Muscle layer of colon (tissue), 2 donors: ENCODE data around the gene BEGAIN.

ENCODE experiments used
- H3K27ac ChIP-seq: one replicate; pipeline ENCODE4 v1.7.0; 2013; ENCODE audit warnings: low read depth, mild to moderate bottlenecking, low read length, moderate library complexity
- H3K27me3 ChIP-seq, 2 donors: one replicate each; pipeline ENCODE4 v1.7.0; 2013; ENCODE audit warnings: low read length in 2 of 2, mild to moderate bottlenecking in 2 of 2; ENCODE audit not compliant: insufficient read depth in 2 of 2, control insufficient read depth in 1 of 2
- H3K36me3 ChIP-seq: one replicate; pipeline ENCODE4 v1.7.0; 2013; ENCODE audit warnings: mild to moderate bottlenecking, low read length; ENCODE audit not compliant: insufficient read depth
- H3K4me1 ChIP-seq: one replicate; pipeline ENCODE4 v1.7.0; 2013; ENCODE audit warnings: mild to moderate bottlenecking, low read length; ENCODE audit not compliant: insufficient read depth
- H3K4me3 ChIP-seq, 2 donors: one replicate each; pipeline ENCODE4 v1.7.0; 2013; ENCODE audit warnings: low read length in 2 of 2, low read depth in 1 of 2, mild to moderate bottlenecking in 1 of 2, moderate library complexity in 1 of 2
- H3K9ac ChIP-seq: one replicate; pipeline ENCODE4 v1.7.0; 2013; ENCODE audit warnings: low read length
- H3K9me3 ChIP-seq: one replicate; pipeline ENCODE4 v1.7.0; 2013; ENCODE audit warnings: mild to moderate bottlenecking, low read length
- donor health status: abdominal sarcoma.
- donor health status: Adenocarcinoma of cecum.

Gene BEGAIN

DNA sequence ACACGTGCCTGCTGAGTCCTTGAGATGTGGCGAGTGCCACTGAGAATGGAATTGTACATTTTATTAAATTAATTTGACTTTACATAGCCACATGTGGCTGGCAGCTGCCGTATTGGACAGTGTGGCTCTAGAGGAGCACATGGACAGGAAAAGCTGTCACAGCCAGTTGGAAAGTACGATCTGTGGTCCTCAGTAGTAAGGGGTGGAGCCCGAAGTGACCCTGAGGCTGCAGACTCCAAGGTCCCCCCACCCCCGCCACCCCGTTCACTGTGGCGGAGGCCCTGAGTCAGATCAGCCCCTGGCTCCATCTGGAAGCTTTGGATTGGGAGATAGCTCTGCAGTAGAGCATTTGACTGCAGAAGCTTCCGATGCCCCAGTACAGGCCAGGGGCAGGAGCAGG is 25.8 kb upstream of the BEGAIN start:
- Histone ChIP-seq H3K9ac (no peak overlapping the region), H3K4me3 (no peak overlapping the region), H3K4me1 (no peaks in the 10 kb centered on the region), H3K27ac (no peak overlapping the region), H3K9me3 (no peaks in the 10 kb centered on the region), H3K27me3 (peaks cover 0 to 7% of the 10 kb centered on the region in 2 donors), H3K36me3 (no peaks in the 10 kb centered on the region)

DNA sequence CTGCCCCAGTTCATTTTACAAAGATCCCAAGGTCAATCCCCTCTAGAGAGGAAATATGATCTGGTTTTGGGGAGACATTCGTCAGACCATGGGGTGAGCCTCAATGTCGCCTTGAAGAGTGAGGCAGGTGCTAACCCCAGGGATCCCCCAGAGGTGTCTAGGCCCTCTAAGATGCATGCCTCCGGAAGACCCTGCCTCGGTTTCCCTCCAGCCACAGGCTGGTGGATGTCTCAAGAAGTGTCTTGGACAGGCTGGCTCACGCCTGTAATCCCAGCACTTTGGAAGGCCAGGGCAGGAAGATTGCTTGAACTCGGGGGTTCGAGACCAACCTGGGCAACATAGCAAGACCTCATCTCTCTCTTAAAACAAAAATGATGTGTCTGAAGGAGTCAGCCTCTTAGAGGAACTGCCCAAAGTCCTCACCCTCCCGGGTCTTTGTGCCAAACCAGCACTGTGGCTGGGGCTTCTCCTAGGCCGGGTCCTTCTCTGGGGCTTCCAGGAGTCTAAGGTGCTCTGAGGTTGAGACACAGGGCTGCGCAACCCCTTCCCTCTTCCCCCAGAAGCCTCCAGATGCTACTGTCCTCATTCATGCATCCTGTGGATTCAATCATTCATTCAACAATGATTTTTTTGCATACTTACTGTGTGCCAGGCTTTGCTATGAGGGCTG is 24.7 kb upstream of the BEGAIN start:
- no peak overlapping the region for H3K27ac ChIP-seq
- peaks cover 0 to 11% of the 10 kb centered on the region in 2 donors for H3K27me3 ChIP-seq
- H3K9ac ChIP-seq = no peak overlapping the region
- no peaks in the 10 kb centered on the region for H3K36me3 ChIP-seq
- H3K4me3 ChIP-seq = no peak overlapping the region
- H3K4me1 ChIP-seq = no peaks in the 10 kb centered on the region
- H3K9me3 ChIP-seq = no peaks in the 10 kb centered on the region

DNA sequence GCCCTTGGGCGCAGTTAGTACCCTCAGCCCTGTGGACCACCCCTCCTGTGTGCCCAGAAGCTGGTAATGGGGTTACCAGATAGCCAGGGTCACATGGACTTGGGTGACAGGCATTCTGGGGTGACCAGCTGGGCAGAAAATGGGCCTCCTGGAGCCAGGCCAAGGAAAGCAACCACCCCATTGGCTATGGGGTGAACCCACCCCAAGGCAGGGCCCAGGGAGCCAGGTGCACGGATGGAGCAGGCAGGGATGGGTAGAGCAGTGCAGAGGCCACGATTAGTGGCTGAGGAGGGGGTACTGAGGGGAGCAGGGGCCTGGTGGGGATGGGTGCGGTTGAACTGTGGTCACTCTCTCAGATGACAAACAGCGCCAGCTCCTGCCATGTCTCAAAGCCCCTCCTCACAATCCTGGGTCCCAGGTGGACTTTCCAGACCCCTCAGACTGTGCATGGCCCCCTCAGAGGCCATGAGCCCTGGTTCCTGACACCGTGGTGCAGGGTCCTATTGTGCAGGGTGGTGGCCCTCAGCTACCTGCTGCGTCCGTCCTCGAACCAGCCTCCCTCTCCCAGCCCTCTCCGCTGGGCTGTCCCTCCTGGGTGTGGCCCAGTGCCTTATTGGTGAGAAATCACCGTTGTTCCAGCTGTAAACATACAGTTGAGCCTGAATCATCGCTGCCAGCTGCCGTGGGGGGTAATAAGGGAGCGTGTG is 23.4 kb upstream of the BEGAIN start:
- no peak overlapping the region for H3K9ac ChIP-seq
- no peaks in the 10 kb centered on the region for H3K4me1 ChIP-seq
- no peak overlapping the region for H3K4me3 ChIP-seq
- H3K27ac ChIP-seq = no peak overlapping the region
- peaks cover 0 to 11% of the 10 kb centered on the region in 2 donors for H3K27me3 ChIP-seq
- H3K9me3 ChIP-seq = no peaks in the 10 kb centered on the region
- H3K36me3 ChIP-seq = no peaks in the 10 kb centered on the region

DNA sequence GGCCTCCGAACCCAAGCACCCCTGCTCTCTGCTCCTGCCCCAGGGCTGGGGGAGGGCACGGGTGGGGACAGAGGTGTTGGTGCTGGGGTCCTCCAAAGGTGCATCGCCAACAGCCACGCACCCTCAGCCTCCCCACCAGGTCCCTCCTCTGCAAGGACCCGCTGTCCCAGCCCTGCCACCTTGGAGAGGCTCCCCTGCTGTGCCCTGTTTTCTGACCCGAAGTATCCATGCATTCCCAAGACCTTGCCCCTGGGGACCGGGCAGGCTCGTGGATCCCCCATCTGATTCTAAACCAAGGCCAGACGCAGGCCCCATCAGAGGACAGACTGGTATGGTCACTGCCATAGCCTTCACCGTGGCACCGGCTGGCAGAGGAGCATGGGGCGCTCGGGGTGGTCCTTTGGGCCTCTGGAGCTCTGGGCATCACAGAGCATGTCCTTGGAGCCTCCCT is 22.7 kb upstream of the BEGAIN start:
- Histone ChIP-seq H3K9me3 (no peaks in the 10 kb centered on the region), H3K27me3 (peaks cover 0 to 13% of the 10 kb centered on the region in 2 donors), H3K27ac (no peak overlapping the region), H3K36me3 (no peaks in the 10 kb centered on the region), H3K4me3 (no peak overlapping the region), H3K9ac (no peak overlapping the region), H3K4me1 (no peaks in the 10 kb centered on the region)

DNA sequence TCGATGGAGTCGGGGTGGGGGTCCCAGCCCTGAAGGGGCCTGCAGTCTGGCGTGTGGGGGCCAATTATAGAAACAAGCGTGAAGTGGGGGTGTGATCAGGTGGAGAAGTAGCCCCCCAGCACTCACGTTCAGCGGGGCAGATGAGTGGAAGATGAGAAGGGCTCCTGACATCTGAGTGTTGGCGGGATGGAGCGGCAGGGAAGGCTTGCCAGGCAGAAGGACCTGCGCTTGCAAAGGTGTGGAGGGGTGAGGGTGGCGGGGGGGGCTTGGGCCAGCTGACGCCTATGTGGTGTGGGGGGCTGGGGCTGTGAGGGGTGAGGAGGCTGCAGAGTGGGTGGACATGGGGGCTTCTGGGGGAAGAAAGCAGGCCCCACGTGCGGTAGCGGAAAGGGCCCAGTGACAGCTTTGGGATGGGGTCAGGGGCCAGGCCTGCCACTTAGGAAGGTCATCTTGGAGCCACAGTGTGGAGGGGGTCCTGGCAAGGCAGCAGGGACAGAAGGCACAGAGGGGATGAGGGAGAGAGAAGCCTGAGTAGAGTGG is 22.2 kb upstream of the BEGAIN start:
- Histone ChIP-seq H3K27ac (no peak overlapping the region), H3K4me3 (no peak overlapping the region), H3K27me3 (peaks cover 0 to 14% of the 10 kb centered on the region in 2 donors), H3K9ac (no peak overlapping the region), H3K36me3 (no peaks in the 10 kb centered on the region), H3K9me3 (no peaks in the 10 kb centered on the region), H3K4me1 (no peaks in the 10 kb centered on the region)

DNA sequence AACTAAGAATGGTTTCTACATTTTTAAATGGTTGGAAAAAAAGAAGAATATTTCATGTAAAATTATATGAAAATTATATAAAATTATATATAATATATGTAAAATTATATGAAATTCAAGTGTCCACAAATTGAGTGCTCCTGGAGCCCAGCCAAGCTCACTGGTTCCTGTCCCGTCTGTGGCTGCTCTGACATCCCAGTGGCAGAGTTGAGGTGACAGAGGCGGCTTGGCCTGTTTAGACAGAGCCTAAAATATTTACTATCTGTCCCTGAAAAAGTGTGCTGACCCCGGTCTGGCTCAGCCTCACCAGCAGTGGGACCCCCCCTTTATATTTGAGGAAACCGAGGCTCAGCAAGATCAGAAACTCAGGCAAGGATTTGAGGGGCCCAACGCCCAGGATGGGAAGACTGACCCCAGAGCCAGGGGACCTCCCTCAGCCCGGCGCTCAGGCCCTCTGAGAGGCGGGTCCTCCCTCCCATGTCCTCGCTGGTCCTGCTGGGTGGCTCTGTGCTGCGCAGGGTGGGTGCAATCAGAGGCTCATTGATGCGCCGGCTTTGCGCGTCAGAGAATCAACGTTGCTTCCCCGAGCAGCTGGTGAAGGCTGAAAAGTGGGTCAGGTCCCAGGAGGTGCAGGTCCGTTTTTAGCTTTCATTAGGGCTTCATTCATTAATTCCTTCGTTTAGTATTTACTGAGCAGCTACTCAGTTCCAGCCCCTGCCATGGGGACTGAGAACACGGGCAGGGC is 21.5 kb upstream of the BEGAIN start:
- Histone ChIP-seq H3K9me3 (no peaks in the 10 kb centered on the region), H3K4me3 (no peak overlapping the region), H3K36me3 (no peaks in the 10 kb centered on the region), H3K9ac (no peak overlapping the region), H3K4me1 (no peaks in the 10 kb centered on the region), H3K27ac (no peak overlapping the region), H3K27me3 (peaks cover 0 to 14% of the 10 kb centered on the region in 2 donors)

DNA sequence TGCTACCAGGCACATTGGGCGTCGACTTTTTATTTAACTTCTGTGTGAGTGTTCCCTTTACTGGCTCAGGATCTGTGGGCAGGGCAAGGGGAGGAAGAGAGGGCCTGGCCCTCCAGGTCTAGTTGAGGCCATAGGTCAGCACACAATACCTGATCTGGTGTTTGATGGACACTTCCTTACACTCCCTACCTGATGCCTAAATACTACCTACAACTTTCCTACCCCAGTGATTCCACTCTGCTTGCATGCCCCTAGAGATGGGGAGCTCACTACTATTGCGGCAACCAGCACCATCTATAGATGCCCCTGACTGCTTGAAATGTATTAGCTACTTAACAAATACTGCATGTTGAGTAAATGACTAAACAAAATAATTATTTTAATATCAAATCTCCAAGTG is 20.8 kb upstream of the BEGAIN start:
- Histone ChIP-seq H3K9me3 (no peaks in the 10 kb centered on the region), H3K27ac (no peak overlapping the region), H3K4me3 (no peak overlapping the region), H3K36me3 (no peaks in the 10 kb centered on the region), H3K9ac (no peak overlapping the region), H3K27me3 (peaks cover 0 to 14% of the 10 kb centered on the region in 2 donors), H3K4me1 (no peaks in the 10 kb centered on the region)

DNA sequence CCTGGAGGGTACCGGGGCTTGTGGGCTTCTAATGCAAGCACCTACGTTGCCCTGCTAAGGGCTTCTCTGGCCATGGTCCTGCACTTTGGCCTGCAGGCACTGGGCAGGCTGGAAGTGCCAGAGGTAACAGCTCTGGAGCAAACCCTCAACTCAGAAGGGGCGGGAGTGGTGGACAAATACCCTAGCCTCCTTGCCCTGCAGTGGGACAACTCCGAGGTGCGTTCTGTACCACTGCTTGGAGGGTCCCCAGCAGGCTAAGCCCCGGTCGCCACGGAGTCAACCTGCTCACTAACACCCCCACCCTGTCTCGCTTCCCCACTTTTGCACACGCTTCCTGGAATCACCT is 20.4 kb upstream of the BEGAIN start:
- no peaks in the 10 kb centered on the region for H3K36me3 ChIP-seq
- H3K27ac ChIP-seq = no peak overlapping the region
- no peaks in the 10 kb centered on the region for H3K4me1 ChIP-seq
- no peaks in the 10 kb centered on the region for H3K9me3 ChIP-seq
- H3K9ac ChIP-seq = no peak overlapping the region
- H3K4me3 ChIP-seq = no peak overlapping the region
- H3K27me3 ChIP-seq = peaks cover 0 to 14% of the 10 kb centered on the region in 2 donors

DNA sequence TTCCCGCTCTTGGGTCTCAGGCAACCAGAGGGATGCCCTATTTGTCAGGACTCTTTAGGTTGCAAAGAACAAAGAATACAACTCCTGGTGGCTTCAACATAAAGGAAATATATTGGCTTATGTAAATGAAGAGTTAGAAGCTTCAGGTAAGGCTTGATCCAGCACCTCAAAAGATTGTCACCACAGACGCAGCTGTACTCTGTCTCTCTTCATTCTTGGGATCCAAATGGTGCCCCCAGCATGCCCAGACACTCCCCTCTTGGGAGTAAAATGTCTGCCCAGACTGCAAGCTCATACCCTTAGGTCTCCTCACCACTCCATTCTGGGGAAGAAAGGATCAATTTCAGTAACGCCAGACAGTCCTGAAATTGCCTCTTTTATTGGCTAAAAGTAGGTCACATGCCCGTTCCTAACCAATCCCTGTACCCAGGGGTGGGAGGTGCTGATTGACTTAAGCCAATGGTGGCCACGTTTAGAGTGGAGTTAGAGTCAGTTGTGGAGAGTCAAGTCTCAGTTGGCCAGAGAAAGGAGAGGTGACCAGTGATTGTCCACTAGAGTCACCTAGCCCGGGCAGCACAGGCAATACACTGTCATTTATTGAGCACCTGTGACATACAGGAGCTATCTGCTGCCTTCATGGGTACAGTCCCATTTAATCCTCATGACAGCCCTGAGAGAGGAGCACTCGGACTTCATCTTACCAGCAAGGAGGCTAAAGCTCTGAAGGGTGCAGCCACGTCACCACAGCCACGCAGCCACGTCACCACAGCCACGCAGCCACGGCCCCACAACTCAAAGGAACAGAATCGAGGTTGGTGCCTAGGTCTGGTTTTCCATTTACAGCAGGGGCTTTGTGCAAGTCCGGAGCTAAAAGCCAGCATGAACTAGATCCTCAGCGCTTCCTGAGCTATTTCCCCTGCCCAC is 19.7 kb upstream of the BEGAIN start:
- peaks cover 0 to 14% of the 10 kb centered on the region in 2 donors for H3K27me3 ChIP-seq
- H3K9ac ChIP-seq = no peak overlapping the region
- H3K4me3 ChIP-seq = no peak overlapping the region
- H3K27ac ChIP-seq = no peak overlapping the region
- H3K36me3 ChIP-seq = no peaks in the 10 kb centered on the region
- no peaks in the 10 kb centered on the region for H3K4me1 ChIP-seq
- no peaks in the 10 kb centered on the region for H3K9me3 ChIP-seq

DNA sequence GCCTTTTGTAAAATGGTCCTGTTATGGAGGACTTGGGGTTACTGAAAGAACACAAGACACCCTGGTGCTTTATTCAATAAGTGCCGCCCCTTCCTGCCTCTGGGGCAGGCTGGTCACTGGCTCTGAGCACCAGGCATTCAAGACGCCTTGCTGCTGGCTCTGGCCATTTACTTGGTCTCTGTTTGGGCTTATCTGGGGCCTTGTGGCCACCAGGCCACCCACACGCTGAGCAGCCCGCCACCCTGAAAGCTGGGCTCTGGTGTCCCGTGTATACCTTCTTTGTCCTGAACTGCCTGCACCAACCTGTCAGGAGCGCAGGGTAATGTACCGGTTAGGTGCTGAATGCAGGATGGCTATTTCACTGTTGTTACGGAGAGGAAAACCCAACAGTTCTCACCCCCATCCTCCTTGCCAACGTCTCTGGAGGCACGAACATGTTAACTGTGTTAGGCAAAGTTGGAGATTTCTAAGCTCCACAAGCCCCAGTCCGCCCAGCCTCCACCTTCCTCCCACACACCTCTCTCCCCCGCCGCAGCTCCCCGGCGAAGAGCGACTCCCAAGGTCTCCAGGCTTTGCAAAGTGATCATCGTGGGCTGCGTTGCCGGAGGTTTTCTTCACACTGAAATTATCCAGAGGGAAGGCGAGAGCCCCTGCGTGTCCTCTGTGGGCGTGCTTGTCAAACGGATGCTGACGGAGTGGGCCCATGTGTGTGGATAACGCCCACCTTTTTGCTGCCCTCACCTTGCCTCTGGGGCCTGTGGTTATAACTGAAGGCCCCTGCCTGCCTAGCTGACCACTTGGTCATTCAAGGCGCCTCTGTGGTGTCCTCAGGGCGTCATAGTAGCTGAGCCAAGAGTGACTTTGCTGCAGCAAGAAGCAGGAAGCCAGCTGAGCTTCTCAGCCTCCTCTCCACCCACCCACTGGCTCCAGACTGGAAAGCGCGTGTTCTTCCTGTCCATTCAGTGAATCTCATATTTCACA is 18.8 kb upstream of the BEGAIN start:
- no peak overlapping the region for H3K9ac ChIP-seq
- H3K27ac ChIP-seq = no peak overlapping the region
- no peaks in the 10 kb centered on the region for H3K4me1 ChIP-seq
- no peaks in the 10 kb centered on the region for H3K9me3 ChIP-seq
- H3K27me3 ChIP-seq = peaks cover 0 to 14% of the 10 kb centered on the region in 2 donors
- no peaks in the 10 kb centered on the region for H3K36me3 ChIP-seq
- H3K4me3 ChIP-seq = no peak overlapping the region
